ENCODE data around the gene RHBDL3.
"Not testable (repeated sequence)": the region's sequence is repeated elsewhere in the genome, so short reads cannot be mapped to it uniquely, and the experiment has no call there.

Gene RHBDL3, protein sequence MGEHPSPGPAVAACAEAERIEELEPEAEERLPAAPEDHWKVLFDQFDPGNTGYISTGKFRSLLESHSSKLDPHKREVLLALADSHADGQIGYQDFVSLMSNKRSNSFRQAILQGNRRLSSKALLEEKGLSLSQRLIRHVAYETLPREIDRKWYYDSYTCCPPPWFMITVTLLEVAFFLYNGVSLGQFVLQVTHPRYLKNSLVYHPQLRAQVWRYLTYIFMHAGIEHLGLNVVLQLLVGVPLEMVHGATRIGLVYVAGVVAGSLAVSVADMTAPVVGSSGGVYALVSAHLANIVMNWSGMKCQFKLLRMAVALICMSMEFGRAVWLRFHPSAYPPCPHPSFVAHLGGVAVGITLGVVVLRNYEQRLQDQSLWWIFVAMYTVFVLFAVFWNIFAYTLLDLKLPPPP

GRCh38 chr17:32265192-32265923, at the start of gene RHBDL3:
RHBDL3 (plus strand) TSS chr17:32265832; CDS start chr17:32266190, 358 bp downstream.
- peak; percentile 74 for DNase-seq

DNA sequence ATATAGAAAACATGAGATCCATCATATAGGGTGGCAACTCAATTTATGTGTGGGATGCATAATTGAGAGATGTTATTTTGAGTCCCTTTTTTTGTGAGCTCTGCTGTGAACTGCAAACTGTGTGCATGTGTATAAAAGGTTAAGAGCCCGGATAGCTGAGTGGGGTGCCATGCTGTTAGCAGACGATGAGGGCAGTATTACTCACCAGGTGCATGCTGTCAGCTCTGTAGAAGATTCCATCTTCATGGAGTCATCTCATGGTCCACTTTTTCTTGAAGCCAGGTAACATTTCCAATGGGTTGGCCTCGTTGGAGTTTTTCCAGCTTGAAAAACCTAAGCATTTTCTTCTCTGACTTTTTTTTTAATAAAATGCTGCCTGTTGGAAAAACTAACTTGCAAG, 43.0 kb upstream of the RHBDL3 start:
- DNase-seq: no peak

- DNase-seq: no peak
These were observed 41.9 kb upstream of the RHBDL3 start for GRCh38 chr17:32223703-32224102.

GRCh38 chr17:32226886-32227285, 38.7 kb upstream of the RHBDL3 start:
- peak; percentile 36 for DNase-seq

DNA sequence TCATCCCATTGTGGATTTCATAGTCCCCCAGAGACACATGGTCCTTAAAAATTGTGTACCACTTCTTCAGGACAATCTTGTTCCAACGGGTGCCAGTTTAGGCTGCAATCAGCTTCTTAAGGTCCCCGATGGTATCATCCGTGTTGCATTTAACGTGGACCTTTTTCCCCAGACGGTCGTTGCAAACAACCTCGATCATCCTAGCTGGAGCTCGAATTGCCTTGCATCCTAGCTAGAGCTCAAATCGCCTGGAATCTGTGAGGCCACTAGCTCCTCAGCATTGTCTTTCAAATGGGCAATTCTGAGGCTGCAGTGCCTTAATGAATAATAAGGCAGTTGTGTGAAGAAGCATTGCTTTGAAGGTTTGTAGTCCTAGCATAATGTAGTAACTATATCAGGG, 37.7 kb upstream of the RHBDL3 start:
- no peak for DNase-seq

- DNase-seq: no peak
These were observed 30.0 kb upstream of the RHBDL3 start for GRCh38 chr17:32235588-32235987.

DNA sequence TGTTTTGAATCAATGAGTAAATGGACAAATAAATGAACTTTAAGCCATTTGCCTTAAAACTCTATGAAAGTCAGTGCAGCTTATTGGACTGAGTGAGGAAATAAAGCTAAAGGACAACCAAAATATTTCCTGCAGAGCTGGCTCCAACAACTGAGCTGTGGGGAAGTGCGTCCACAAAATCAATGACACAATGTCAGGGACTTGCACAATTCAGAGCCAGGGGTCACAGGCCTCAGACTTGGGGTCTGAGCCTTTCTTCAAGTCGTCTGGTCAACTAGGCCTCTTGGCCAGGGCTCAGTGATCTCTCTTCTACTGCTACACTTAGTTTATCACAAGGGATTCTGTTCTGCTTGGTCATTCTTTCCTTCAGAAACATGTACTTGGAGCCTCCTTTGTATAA, 26.2 kb upstream of the RHBDL3 start:
- DNase-seq: no peak

- no peak for DNase-seq
These were observed 24.9 kb upstream of the RHBDL3 start for GRCh38 chr17:32240750-32241149.

GRCh38 chr17:32241640-32242039, 24.0 kb upstream of the RHBDL3 start:
- DNase-seq: peak; percentile 18

DNA sequence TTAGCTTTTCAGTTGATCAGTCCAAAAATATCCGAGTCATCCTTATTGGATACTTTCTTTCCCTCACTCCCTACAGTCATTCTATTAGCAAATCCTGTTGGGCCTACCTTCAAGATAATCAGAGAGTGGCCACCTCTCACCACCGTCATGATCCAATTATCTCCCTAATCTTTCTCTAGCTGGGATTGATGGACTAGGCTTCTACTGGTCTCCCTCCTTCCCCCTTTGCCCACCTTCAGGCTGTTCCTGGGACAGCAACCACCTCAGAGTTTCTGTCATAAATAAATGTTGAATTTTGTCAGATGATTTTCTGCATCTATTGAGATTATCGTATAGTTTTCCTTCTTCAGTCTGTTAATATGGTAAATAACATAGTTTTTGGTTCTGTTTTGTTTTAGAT, 16.2 kb upstream of the RHBDL3 start:
- peak; percentile 98 for DNase-seq

DNA sequence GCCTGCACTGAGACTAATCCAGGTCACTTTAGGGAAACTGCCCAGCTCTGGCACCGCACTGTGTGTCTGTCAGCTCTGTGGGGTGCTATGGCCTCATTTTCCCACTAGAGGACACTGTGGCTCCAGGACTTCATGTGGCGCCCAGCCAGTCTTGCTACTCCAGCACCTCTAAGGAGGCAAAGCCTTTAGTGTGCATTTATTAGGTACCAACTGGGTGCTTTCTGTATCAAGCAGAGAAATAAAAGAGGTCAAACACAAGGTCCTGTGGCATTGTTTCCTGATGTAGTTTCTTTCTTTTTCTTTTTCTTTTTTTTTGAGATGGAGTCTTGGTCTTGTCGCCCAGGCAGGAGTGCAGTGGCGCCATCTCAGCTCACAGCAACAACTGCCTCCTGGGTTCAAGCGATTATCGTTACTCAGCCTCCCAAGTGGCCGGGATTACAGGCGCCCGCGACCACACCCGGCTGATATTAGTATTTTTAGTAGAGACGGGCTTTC, 12.5 kb upstream of the RHBDL3 start:
- DNase-seq: peak; percentile 94

GRCh38 chr17:32256012-32256700, 9.5 kb upstream of the RHBDL3 start:
- peak; percentile 25 for DNase-seq

DNA sequence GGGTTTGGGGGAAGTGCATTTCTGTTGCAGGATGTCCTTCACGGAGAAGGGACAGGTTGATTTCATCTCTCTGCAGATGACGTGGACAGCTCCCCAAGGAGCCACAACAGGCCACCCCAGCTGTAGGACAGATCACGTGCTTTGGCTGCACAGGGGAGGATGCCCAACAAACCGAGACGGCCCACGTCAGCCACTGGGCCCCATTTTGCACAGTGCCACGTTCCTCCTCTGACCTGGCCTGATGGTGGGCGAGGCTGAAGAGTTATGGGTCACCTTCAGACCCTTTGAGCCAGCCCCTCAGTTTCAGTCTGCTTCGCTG, 9.0 kb upstream of the RHBDL3 start:
- no peak for DNase-seq

- peak; percentile 98 for DNase-seq
These were observed 7.1 kb upstream of the RHBDL3 start for GRCh38 chr17:32258383-32259140.

DNA sequence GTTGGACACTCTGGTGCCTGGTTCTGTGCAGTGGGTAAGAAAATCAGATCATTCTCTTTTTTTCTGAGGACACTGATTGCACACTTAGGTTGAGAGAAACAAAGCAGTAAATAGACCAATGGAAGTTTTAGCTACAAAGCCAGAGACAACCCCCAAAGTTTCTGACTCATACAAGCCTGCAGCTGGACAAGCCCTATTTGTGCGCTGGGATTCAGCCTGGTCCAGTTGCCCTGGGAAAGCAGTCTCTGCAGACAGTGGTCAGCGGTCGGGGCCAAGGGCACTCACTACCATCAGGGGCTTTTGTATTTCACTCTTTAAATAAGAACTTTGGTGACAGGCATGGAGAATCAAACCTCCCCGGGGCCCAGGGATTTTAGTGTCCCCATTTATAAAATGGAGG, 6.0 kb upstream of the RHBDL3 start:
- DNase-seq: no peak

DNA sequence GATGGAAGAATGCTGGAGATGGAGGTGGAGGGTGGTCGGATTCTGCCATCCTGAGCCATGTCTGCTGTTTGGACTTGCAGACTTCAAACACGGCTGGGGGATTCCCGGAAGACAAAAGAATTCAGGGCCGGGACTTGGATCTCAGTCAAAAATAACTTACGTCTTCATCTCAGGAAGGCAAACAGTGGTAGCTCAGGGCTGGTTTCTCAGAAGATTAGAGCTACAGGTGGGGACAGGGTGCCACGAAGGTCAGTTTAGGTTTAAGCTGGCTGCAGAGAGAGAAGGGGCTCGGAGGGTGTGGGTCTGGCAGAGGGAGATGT, 4.3 kb upstream of the RHBDL3 start:
- DNase-seq: no peak

GRCh38 chr17:32261936-32262510, 3.6 kb upstream of the RHBDL3 start:
- DNase-seq: peak; percentile 24

- not testable (repeated sequence) for DNase-seq
These were observed 2.1 kb upstream of the RHBDL3 start for GRCh38 chr17:32263515-32263914.

GRCh38 chr17:32264140-32264799, 1.4 kb upstream of the RHBDL3 start:
- peak; percentile 50 for DNase-seq

DNA sequence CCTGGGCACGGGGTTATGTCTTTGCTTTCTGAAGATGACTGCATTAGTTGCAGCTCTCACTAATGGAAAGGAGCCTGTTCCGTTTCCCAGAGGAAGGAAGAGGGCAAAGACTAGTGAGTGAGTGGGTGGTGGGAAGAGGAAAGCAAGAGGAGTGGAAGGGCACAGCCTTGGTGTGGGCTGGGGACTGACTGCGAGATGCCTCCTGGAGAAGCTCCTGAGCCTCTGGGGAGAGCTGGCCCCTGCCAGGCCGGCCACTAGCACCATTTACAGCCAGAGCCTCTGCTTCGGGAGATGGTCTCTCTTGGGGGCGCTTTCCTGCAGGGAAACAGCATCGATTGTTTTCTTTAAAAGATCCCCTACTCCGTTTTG, 825 bp upstream of the RHBDL3 start:
- DNase-seq: peak; percentile 46

GRCh38 chr17:32266051-32266388, 388 bp downstream of the RHBDL3 start:
- DNase-seq: no peak

Data from NCI-H82 (cell line).